Lung (tissue), 16 donors: ENCODE data around the gene ZNF750. TPM values are rescaled to one million over a fixed set of nuclear protein-coding genes. Genes with fewer than 3 reads are reported as not detected.

ENCODE experiments used
- ATAC-seq: fragments of 200-7000 bp; cut with Tn5 transposase; one replicate; pipeline ENCODE4 v1.9.1; 2020; ENCODE audit warnings: moderate number of reproducible peaks; ENCODE audit not compliant: insufficient read depth, low FRiP score
- DNase-seq, 3 donors: peaks; one replicate each; pipeline ENCODE4 v3.0.0-alpha.2; 2013 to 2017
- H3K27ac ChIP-seq, 2 donors: one replicate each; pipeline ENCODE4 v1.5.1; 2013; ENCODE audit warnings: mild to moderate bottlenecking in 2 of 2, moderate library complexity in 2 of 2, control low read depth in 1 of 2, inconsistent platforms in 1 of 2, low read depth in 1 of 2, low read length in 1 of 2
- H3K27me3 ChIP-seq, 3 donors: one replicate each; pipeline ENCODE4 v1.5.1; 2013; ENCODE audit warnings: low read length in 2 of 3; ENCODE audit not compliant: control insufficient read depth in 3 of 3, insufficient read depth in 3 of 3
- H3K36me3 ChIP-seq, 4 donors: one replicate each; pipeline ENCODE4 v1.5.1; 2013; ENCODE audit warnings: low read length in 4 of 4, mild to moderate bottlenecking in 1 of 4, moderate library complexity in 1 of 4; ENCODE audit not compliant: control insufficient read depth in 4 of 4, insufficient read depth in 4 of 4
- H3K4me1 ChIP-seq, 5 donors: one replicate each; pipeline ENCODE4 v1.5.1; 2013; ENCODE audit warnings: low read length in 5 of 5, mild to moderate bottlenecking in 2 of 5, moderate library complexity in 1 of 5; ENCODE audit not compliant: control insufficient read depth in 5 of 5, insufficient read depth in 5 of 5
- H3K4me3 ChIP-seq: one replicate; pipeline ENCODE4 v1.5.1; 2013; ENCODE audit warnings: mild to moderate bottlenecking, control low read depth, moderate library complexity
- H3K9ac ChIP-seq, 2 donors: one replicate each; pipeline ENCODE4 v1.5.1; 2013; ENCODE audit warnings: low read length in 2 of 2, control low read depth in 1 of 2; ENCODE audit not compliant: insufficient read depth in 1 of 2
- H3K9me3 ChIP-seq, 4 donors: one replicate each; pipeline ENCODE4 v1.5.1; 2013; ENCODE audit warnings: low read length in 3 of 4, mild to moderate bottlenecking in 1 of 4, moderate library complexity in 1 of 4; ENCODE audit not compliant: control insufficient read depth in 4 of 4, insufficient read depth in 3 of 4
- CTCF ChIP-seq: IDR thresholded peaks from 2 replicates; pipeline ENCODE4 v1.5.1; 2012; ENCODE audit warnings: mild to moderate bottlenecking; ENCODE audit errors: control extremely low read depth, extremely low read depth
- WGBS, 2 donors: extraction: QIAGEN DNeasy Blood & Tissue Kit; methylation state at CpG; one replicate each; pipeline ENCODE4 v1.1.7; 2013; 5-methylcytosine and 5-hydroxymethylcytosine counted together
- long read RNA-seq, 5 donors: transcript quantifications; one replicate each; lab custom pipeline, GENCODE V29; 2026
- polyA plus RNA-seq, 2 donors: library from polyadenylated mRNA; stranded (reverse); fragments of 200-250 nt; gene quantifications; one replicate each; pipeline ENCODE4 v1.2.1, GENCODE V29; 2013
- total RNA-seq, 2 donors: library from RNA; depleted of rRNA in 1 of 2; stranded (reverse); fragments of >200 nt in 1 of 2; gene quantifications; one replicate each; pipeline ENCODE4 v1.2.1, GENCODE V29; 2014 to 2021
- donor health status: control.
- donor health status: control.
- donor health status: Bipolar disorder and iron deficiency.
- donor health status: healthy.
- donor health status: DM: yes; HTN: yes; CAD: no.

Gene ZNF750
- 1 to 10 TPM; 1.5 to 4.4 TPM for total RNA-seq
- polyA plus RNA-seq = 1 to 10 TPM; 1.3 to 2.2 TPM
- long read RNA-seq, donor 1, partial matches to known transcripts = 49 of 49 reads
- long read RNA-seq, donor 1, other reads (novel, unspliced or antisense) = 0 of 49 reads
- long read RNA-seq, donor 2 = 0 reads
- long read RNA-seq, donor 3 = 0 reads
- long read RNA-seq, donor 4 = 0 reads
- long read RNA-seq, donor 5 = 0 reads

- H3K9ac ChIP-seq = no peak within 1 kb of the TSS
- H3K36me3 ChIP-seq = peaks cover 0 to 3% (median 0%) of the 10 kb centered on the region in 4 donors
- peaks cover 0 to 27% (median 10%) of the 10 kb centered on the region in 5 donors for H3K4me1 ChIP-seq
- 77 to 90% methylated on average over 25 of the region's 25 CpGs for WGBS, 2 donors
- H3K9me3 ChIP-seq = no peaks in the 10 kb centered on the region
- ATAC-seq = no peak
- no peak within 1 kb of the TSS for H3K4me3 ChIP-seq
- DNase-seq = peak in 1 of 3 donors; percentile 47
- H3K27me3 ChIP-seq = no peaks in the 10 kb centered on the region
- no peak for TF ChIP-seq CTCF
- peak within 1 kb of the TSS in 1 of 2 donors; percentile 43 for H3K27ac ChIP-seq
These were observed at the start of gene ZNF750 for GRCh38 chr17:82839617-82840292. ZNF750 (minus strand) TSS chr17:82840022; CDS start chr17:82832454, 7,568 bp downstream.

- Histone ChIP-seq H3K27me3 (no peaks in the 10 kb centered on the region), H3K4me3 (no peak overlapping the region), H3K4me1 (peaks cover 6 to 69% (median 37%) of the 10 kb centered on the region in 5 donors), H3K27ac (peak overlapping the region in 1 of 2 donors; percentile 86), H3K36me3 (peaks cover 0 to 11% (median 3%) of the 10 kb centered on the region in 4 donors), H3K9ac (no peak overlapping the region), H3K9me3 (no peaks in the 10 kb centered on the region)
- WGBS, 2 donors = 71 to 88% methylated on average over 30 of the region's 30 CpGs
- ATAC-seq (peak; percentile 67), DNase-seq (peak in 1 of 3 donors; percentile 42)
- no peak for TF ChIP-seq CTCF
These were observed 49.0 kb upstream of the ZNF750 start for GRCh38 chr17:82888583-82889495.

- no peak for TF ChIP-seq CTCF
- no peak for DNase-seq
- no peak overlapping the region for H3K4me3 ChIP-seq
- H3K9me3 ChIP-seq = no peaks in the 10 kb centered on the region
- 78 to 79% methylated on average over 27 of the region's 27 CpGs for WGBS, 2 donors
- no peaks in the 10 kb centered on the region for H3K27me3 ChIP-seq
- peaks cover 6 to 61% (median 27%) of the 10 kb centered on the region in 5 donors for H3K4me1 ChIP-seq
- peak overlapping the region in 1 of 2 donors; percentile 75 for H3K27ac ChIP-seq
- ATAC-seq = no peak
- H3K9ac ChIP-seq = no peak overlapping the region
- H3K36me3 ChIP-seq = peaks cover 0 to 11% (median 3%) of the 10 kb centered on the region in 4 donors
These were observed 47.7 kb upstream of the ZNF750 start for GRCh38 chr17:82887255-82888164.
